SK-N-MC (cell line): ENCODE measurements around the gene EEF2K.

Experiments used
- EZH2 ChIP-seq: fragments of 200-600 bp; sonication (generic); IDR thresholded peaks from one replicate; pipeline ENCODE4 v1.6.1; 2017; ENCODE audit warnings: antibody characterized with exemption
- FOXP2 ChIP-seq: optimal IDR thresholded peaks from 2 replicates; pipeline ENCODE3; 2011; ENCODE audit warnings: mild to moderate bottlenecking, moderate library complexity; ENCODE audit not compliant: insufficient read depth; ENCODE audit errors: extremely low read length, control extremely low read depth

- no peak for TF ChIP-seq FOXP2
- TF ChIP-seq EZH2 = no peak
Observed at GRCh38 chr16:22297114-22297870, 91.2 kb downstream of the EEF2K start, which contains the start of gene POLR3E.
